A549 (cell line): Measurements from ENCODE around the gene MEA1. TPM values are rescaled to one million over a fixed set of nuclear protein-coding genes. Genes with fewer than 3 reads are reported as not detected.
A peak's percentile ranks its signal among the peaks of the same experiment; 100 is the strongest.

ENCODE experiments used
- ATAC-seq, 2 experiments: fragments of 200-7000 bp in 1 of 2; fragments of >200 bp in 1 of 2; cut with Nextera tagmentation in 1 of 2; cut with Tn5 transposase in 1 of 2; 3 replicates each; pipeline versions ENCODE4 v1.8.0 to v1.9.1; 2018 to 2020; ENCODE audit warnings: mild to moderate bottlenecking in 1 of 2, moderate library complexity in 1 of 2
- CTCF ChIA-PET: fragments of 300-600 bp; sonication (Branson Sonifier 250); formaldehyde crosslinking; extraction: SDS; loops from one replicate; lab custom pipeline; 2021; ENCODE audit warnings: antibody characterized with exemption, inconsistent platforms; lab: Yijun Ruan, JAX
- POLR2A ChIA-PET: fragments of 350-600 bp; formaldehyde crosslinking; extraction: SDS; loops from one replicate; lab custom pipeline; 2021; ENCODE audit warnings: antibody characterized with exemption, inconsistent platforms; lab: Yijun Ruan, JAX
- DNase-seq, 2 experiments: peaks; one replicate each; pipeline versions ENCODE4 v3.0.0 to v3.0.0-alpha.2; 2011 to 2016; ENCODE audit warnings: low read depth in 1 of 2, low spot score in 1 of 2
- FAIRE-seq: peaks from 2 replicates; lab custom pipeline; 2011; peaks lifted over from hg19 to GRCh38; lab: Jason Lieb, UNC
- H3K27ac ChIP-seq, 2 experiments: fragments of >200 bp; sonication (Bioruptor Twin); formaldehyde crosslinking; 3 replicates each; pipeline ENCODE4 v1.5.1; 2016 to 2017
- H3K4me1 ChIP-seq: fragments of >200 bp; sonication (Bioruptor Twin); formaldehyde crosslinking; 3 replicates; pipeline ENCODE4 v1.6.1; 2016
- H3K4me2 ChIP-seq: fragments of >200 bp; sonication (Bioruptor Twin); formaldehyde crosslinking; 3 replicates; pipeline ENCODE4 v1.6.1; 2016
- H3K4me3 ChIP-seq: fragments of >200 bp; sonication (Bioruptor Twin); formaldehyde crosslinking; 3 replicates; pipeline ENCODE4 v1.5.1; 2016
- H3K9me3 ChIP-seq: fragments of >200 bp; sonication (Bioruptor Twin); formaldehyde crosslinking; 3 replicates; pipeline ENCODE4 v1.6.1; 2016
- BHLHE40 ChIP-seq: IDR thresholded peaks from 2 replicates; pipeline ENCODE4 v1.6.1; 2012; ENCODE audit warnings: low read depth, low read length, inconsistent platforms
- CHD2 ChIP-seq: fragments of 150-350 bp; IDR thresholded peaks from 2 replicates; pipeline ENCODE4 v1.6.1; 2014; ENCODE audit warnings: low read length; ENCODE audit not compliant: partially characterized antibody
- FOSB ChIP-seq: fragments of 250-450 bp; sonication (Bioruptor Pico); IDR thresholded peaks from 2 replicates; pipeline ENCODE4 v1.5.0; 2020; ENCODE audit warnings: mild to moderate bottlenecking, moderate library complexity
- FOXS1 ChIP-seq: fragments of 250-450 bp; sonication (Bioruptor Pico); IDR thresholded peaks from 2 replicates; pipeline ENCODE4 v1.5.0; 2020; ENCODE audit warnings: mild to moderate bottlenecking, moderate library complexity
- HOXB13 ChIP-seq: fragments of 250-450 bp; sonication (Bioruptor Pico); IDR thresholded peaks from 2 replicates; pipeline ENCODE4 v1.5.0; 2020; ENCODE audit warnings: low read depth, mild to moderate bottlenecking, moderate library complexity
- HOXB5 ChIP-seq: fragments of 250-450 bp; sonication (Bioruptor Pico); IDR thresholded peaks from 2 replicates; pipeline ENCODE4 v1.5.0; 2020; ENCODE audit warnings: mild to moderate bottlenecking, moderate library complexity
- PHF8 ChIP-seq: fragments of 200-600 bp; sonication (generic); IDR thresholded peaks from 2 replicates; pipeline ENCODE4 v1.6.1; 2016; ENCODE audit warnings: low read depth, mild to moderate bottlenecking, antibody characterized with exemption, moderate library complexity, borderline replicate concordance
- POLR2AphosphoS2 ChIP-seq: conservative IDR thresholded peaks from 2 replicates; pipeline ENCODE4 v1.6.1; 2012; ENCODE audit warnings: low read length, improper control_type of control experiment, inconsistent platforms
- RAD21 ChIP-seq, 2 experiments: fragments of >200 bp in 1 of 2; sonication (Bioruptor Twin) in 1 of 2; formaldehyde crosslinking in 1 of 2; IDR thresholded peaks in 1 of 2; conservative IDR thresholded peaks in 1 of 2; 2 replicates in 1 of 2; 3 replicates in 1 of 2; pipeline ENCODE4 v1.6.1; 2012 to 2018; ENCODE audit warnings: inconsistent platforms in 1 of 2
- RARB ChIP-seq: fragments of 250-450 bp; sonication (Bioruptor Pico); IDR thresholded peaks from 2 replicates; pipeline ENCODE4 v1.8.0; 2021; ENCODE audit warnings: mild to moderate bottlenecking, moderate library complexity
- RNF2 ChIP-seq: fragments of 200-600 bp; sonication (generic); IDR thresholded peaks from 2 replicates; pipeline ENCODE4 v1.6.1; 2016; ENCODE audit warnings: low read depth, mild to moderate bottlenecking, antibody characterized with exemption, moderate library complexity, borderline replicate concordance
- TP53 ChIP-seq: fragments of 250-450 bp; sonication (Bioruptor Pico); IDR thresholded peaks from 2 replicates; pipeline ENCODE4 v1.5.0; 2021; ENCODE audit warnings: mild to moderate bottlenecking, moderate library complexity
- ZFP36 ChIP-seq: fragments of 450-650 bp; IDR thresholded peaks from 2 replicates; pipeline ENCODE4 v1.6.1; 2014; ENCODE audit warnings: borderline replicate concordance; ENCODE audit not compliant: partially characterized antibody
- ZNF302 ChIP-seq: fragments of 250-450 bp; sonication (Bioruptor Pico); IDR thresholded peaks from 2 replicates; pipeline ENCODE4 v1.9.0; 2021; ENCODE audit warnings: inconsistent platforms, mild to moderate bottlenecking, moderate library complexity
- ZSCAN20 ChIP-seq: fragments of 250-450 bp; sonication (Bioruptor Pico); IDR thresholded peaks from 2 replicates; pipeline ENCODE4 v1.8.0; 2022; ENCODE audit warnings: mild to moderate bottlenecking, moderate library complexity
- whole genome bisulfite sequencing: methylation state at CpG from one replicate; pipeline ENCODE4 v1.1.6; 2017; ENCODE audit errors: missing lambda C conversion rate; 5-methylcytosine and 5-hydroxymethylcytosine counted together
- polyA plus RNA-seq, 4 experiments: library from polyadenylated mRNA; depleted of rRNA in 3 of 4; stranded (reverse); fragments of >200 nt; fragmentation: RNase III in 1 of 4; extraction: RNeasy Plus Mini Kit Qiagen cat#74134 plus additional on column Dnase treatment in 1 of 4; gene quantifications; 2 replicates in 3 of 4; 3 replicates in 1 of 4; pipeline ENCODE4 v1.2.3, GENCODE V29; 2011 to 2017
- TF ChIP-seq, protein P1 (sequence below): IDR thresholded peaks from 2 replicates; pipeline ENCODE4 v1.6.1; 2012; ENCODE audit warnings: low read depth, borderline replicate concordance
- TF ChIP-seq, protein P2 (sequence below): IDR thresholded peaks from 2 replicates; pipeline ENCODE4 v1.6.1; 2012
- TF ChIP-seq, protein P3 (sequence below): fragments of 150-350 bp; IDR thresholded peaks from 2 replicates; pipeline ENCODE4 v1.6.1; 2014; ENCODE audit warnings: low read depth, mild to moderate bottlenecking, low read length

The MEA1 gene
- polyA plus RNA-seq, 2 of the 4 experiments (the other 2 are of a cell fraction), result 58.6 to 94.3 TPM

DNA sequence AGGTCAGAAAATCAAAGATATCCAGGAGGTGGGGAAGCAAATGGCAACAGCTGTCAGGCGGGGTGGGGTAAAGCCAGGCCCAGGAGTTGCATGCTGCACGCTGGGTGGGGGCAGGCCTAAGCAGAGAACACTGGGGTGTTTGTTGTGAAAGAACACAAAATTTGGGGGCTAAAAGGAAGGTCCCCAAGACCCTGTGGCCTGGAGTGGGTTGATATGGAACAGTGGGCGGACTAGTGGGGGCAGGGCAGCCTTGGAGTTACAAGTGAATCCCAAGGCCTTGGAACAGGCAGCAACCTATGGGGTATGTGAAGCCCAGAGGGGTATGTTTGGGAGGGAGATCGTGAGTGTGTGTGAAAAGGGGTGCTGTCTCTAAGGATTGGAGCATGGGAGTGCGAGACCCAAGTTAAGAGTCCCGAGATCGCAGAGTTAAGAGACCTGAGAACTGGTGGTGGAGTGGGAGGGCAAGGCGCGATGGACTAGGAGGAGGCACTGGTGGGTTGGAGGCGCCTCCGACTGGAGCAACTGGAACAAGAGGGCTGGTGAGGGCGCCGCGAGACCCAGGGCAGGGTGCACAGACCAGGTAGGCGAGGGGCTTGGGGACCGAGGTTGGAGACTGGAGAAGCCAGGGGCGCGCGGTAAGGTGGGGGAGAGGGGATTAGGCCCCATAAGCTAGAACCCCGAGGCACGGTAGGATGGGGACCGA, 39.2 kb upstream of the MEA1 start:
- no peaks in the 10 kb centered on the region for H3K9me3 ChIP-seq
- peak overlapping the region; percentile 94 for H3K4me3 ChIP-seq
- H3K4me2 ChIP-seq, result peak overlapping the region; percentile 98
- DNase-seq (peak in 1 of 2 experiments; percentile 17), ATAC-seq (peak; percentile 57 to 66), FAIRE-seq (no peak)
- POLR2A ChIA-PET, result interaction anchor here (0.6 to 2.1 kb wide), 4 partner anchors 20 to 108 kb away, joined by 3 to 15 read pairs (median 6); partner anchors contain the start of genes KLHDC3, MEA1 and PPP2R5D
- peaks cover 14% of the 10 kb centered on the region for H3K4me1 ChIP-seq
- no peak for TF ChIP-seq FOXS1 (CRISPR knock-in tag)
- TF ChIP-seq, protein P1, sequence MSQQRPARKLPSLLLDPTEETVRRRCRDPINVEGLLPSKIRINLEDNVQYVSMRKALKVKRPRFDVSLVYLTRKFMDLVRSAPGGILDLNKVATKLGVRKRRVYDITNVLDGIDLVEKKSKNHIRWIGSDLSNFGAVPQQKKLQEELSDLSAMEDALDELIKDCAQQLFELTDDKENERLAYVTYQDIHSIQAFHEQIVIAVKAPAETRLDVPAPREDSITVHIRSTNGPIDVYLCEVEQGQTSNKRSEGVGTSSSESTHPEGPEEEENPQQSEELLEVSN, result no peak
- no peak for TF ChIP-seq ZFP36
- TF ChIP-seq HOXB13 (CRISPR knock-in tag), result no peak
- TF ChIP-seq ZSCAN20 (CRISPR knock-in tag), result no peak
- no peak for TF ChIP-seq TP53 (CRISPR knock-in tag)
- CTCF ChIA-PET, result interaction anchor here (0.5 to 1.9 kb wide), 3 partner anchors 27 to 91 kb away, joined by 3 to 6 read pairs (median 4); no protein-coding TSS in a partner anchor
- peak overlapping the region; percentile 99 to 100 for H3K27ac ChIP-seq
- 15% methylated on average over 21 of the region's 22 CpGs for WGBS

DNA sequence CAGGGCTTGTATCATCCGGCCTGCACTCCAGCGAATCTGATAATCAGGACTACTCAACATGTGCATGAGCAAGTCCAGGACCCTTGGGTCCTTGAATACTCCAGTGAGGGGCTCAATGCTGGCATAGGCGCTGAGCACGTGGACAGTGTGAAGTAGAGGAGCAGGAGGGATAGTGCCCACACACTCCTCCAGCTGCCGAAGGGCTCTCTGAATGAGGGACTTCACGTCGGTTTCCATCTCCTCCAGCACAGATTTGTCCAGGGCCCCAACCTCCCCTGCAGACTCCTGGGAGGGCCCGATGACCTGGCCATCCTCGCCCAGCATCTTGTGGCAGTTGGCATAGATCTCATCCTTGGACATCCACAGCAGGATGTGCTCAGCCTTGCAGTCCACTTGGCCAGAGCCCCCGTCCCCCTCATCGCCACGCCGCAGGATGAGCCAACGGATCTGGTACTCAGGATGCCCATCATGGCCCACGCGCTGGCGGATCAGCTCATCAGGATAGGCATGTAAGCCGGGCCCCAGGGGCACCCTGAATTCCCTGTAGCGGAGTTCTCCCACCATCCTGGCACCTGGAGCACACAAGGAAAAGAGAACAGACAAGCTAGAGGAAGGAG, 38.6 kb upstream of the MEA1 start:
- H3K4me2 ChIP-seq, result peak overlapping the region; percentile 98
- H3K27ac ChIP-seq, result peak overlapping the region; percentile 99 to 100; a peak in 5 of 6 replicates
- no peaks in the 10 kb centered on the region for H3K9me3 ChIP-seq
- FAIRE-seq (no peak), DNase-seq (no peak), ATAC-seq (no peak)
- H3K4me3 ChIP-seq, result peak overlapping the region; percentile 94
- TF ChIP-seq RNF2 (no peak), CHD2 (no peak), ZNF302 (CRISPR knock-in tag) (no peak)
- ChIA-PET CTCF (interaction anchor here (0.5 kb wide), 1 partner anchor 88 kb away, joined by 3 read pairs; no protein-coding TSS in a partner anchor), POLR2A (interaction anchor here (1.1 kb wide), 1 partner anchor 12 kb away, joined by 3 read pairs; no protein-coding TSS in a partner anchor)
- peaks cover 13% of the 10 kb centered on the region for H3K4me1 ChIP-seq
- WGBS, result 94% methylated on average over 7 of the region's 19 CpGs

DNA sequence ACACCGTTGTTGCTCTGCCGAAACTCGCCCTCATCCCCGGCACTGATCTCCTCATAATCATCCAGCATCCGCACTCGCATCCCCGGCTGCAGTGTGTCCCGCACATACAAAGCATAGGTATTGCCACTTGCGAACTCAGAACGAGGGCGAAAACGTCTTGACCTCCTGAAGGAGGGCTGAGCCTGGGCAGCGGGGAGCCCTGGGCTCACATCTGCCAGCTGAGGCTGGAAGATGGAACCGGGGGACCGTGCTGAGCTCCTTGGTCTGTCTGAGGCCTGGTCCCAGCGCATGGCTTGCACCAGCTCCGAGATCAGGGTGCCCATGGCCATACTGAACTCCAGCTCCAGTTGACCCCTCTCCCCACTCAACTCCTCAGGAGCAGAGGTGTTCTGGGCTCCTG, 37.2 kb upstream of the MEA1 start:
- POLR2A ChIA-PET, result interaction anchor here (1.1 kb wide), 1 partner anchor 11 kb away, joined by 3 read pairs; no protein-coding TSS in a partner anchor
- H3K4me3 ChIP-seq, result no peak overlapping the region
- H3K4me1 ChIP-seq, result peaks cover 13% of the 10 kb centered on the region
- ATAC-seq (no peak), FAIRE-seq (no peak), DNase-seq (no peak)
- no peak overlapping the region for H3K4me2 ChIP-seq
- WGBS, result 97% methylated on average over 9 of the region's 17 CpGs
- no peak overlapping the region for H3K27ac ChIP-seq
- no peaks in the 10 kb centered on the region for H3K9me3 ChIP-seq
- no peak for TF ChIP-seq PHF8
- TF ChIP-seq, protein P2, sequence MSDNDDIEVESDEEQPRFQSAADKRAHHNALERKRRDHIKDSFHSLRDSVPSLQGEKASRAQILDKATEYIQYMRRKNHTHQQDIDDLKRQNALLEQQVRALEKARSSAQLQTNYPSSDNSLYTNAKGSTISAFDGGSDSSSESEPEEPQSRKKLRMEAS, result no peak
- TF ChIP-seq POLR2AphosphoS2, result no peak
- TF ChIP-seq, all 56 proteins: peak for 0
- CTCF ChIA-PET, result interaction anchor here (0.7 to 2.4 kb wide), 3 partner anchors 8 to 11 kb away, joined by 3 to 6 read pairs (median 3); partner anchors contain the start of genes KLC4 and MRPL2

DNA sequence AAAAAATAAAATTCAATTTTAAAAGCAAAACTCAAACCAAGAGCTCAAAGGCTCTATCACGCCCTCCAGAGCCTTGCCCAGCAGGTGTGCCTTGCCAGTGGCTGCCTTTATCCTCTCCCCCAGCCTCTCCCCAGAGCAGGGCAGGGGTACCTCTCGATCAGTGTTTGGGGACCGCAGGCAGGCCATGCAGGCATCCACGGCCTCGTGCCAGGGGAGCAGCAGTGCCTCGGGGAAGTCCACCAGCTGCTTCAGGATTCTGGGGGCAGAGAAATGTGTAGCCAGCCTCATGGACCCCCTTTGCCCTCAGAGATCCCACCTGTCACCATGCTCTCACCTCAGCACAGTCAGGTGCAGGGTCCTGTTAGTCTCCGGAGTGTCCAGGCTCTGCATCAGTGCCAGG, 34.3 kb upstream of the MEA1 start:
- FAIRE-seq (no peak), ATAC-seq (no peak), DNase-seq (no peak)
- no peak overlapping the region for H3K4me3 ChIP-seq
- ChIA-PET POLR2A (no interaction called here), CTCF (no interaction called here)
- WGBS, result 93% methylated on average over 7 of the region's 7 CpGs
- no peak overlapping the region for H3K27ac ChIP-seq
- no peak for TF ChIP-seq FOXS1 (CRISPR knock-in tag)
- TF ChIP-seq ZFP36, result no peak
- TF ChIP-seq, protein P3, sequence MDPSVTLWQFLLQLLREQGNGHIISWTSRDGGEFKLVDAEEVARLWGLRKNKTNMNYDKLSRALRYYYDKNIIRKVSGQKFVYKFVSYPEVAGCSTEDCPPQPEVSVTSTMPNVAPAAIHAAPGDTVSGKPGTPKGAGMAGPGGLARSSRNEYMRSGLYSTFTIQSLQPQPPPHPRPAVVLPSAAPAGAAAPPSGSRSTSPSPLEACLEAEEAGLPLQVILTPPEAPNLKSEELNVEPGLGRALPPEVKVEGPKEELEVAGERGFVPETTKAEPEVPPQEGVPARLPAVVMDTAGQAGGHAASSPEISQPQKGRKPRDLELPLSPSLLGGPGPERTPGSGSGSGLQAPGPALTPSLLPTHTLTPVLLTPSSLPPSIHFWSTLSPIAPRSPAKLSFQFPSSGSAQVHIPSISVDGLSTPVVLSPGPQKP, result no peak
- no peak for TF ChIP-seq RAD21 (conservative IDR thresholded peaks at IDR 0.05 in 1 of 2, IDR thresholded peaks at IDR 0.05 in 1 of 2)
- no peak for TF ChIP-seq BHLHE40
- TF ChIP-seq HOXB13 (CRISPR knock-in tag), result no peak
- TF ChIP-seq HOXB5 (CRISPR knock-in tag), result no peak
- TF ChIP-seq RARB (CRISPR knock-in tag), result no peak
- TF ChIP-seq FOSB (CRISPR knock-in tag), result no peak
- TF ChIP-seq, all 56 proteins: peak for 0
- no peak overlapping the region for H3K4me2 ChIP-seq
- H3K4me1 ChIP-seq, result peaks cover 9% of the 10 kb centered on the region
- H3K9me3 ChIP-seq, result no peaks in the 10 kb centered on the region
